Esophagus squamous epithelium (tissue), 5 donors: ENCODE measurements around the gene MED17. TPM values are rescaled to one million over a fixed set of nuclear protein-coding genes. Genes with fewer than 3 reads are reported as not detected.

ENCODE experiments used
- DNase-seq: peaks from one replicate; lab custom pipeline; 2025; lab: John Stamatoyannopoulos, UW
- H3K27ac ChIP-seq, 4 donors: fragments of 200-600 bp; sonication (generic); one replicate each; pipeline ENCODE4 v1.5.1; 2016 to 2019; ENCODE audit warnings: mild to moderate bottlenecking in 1 of 4
- H3K27me3 ChIP-seq, 4 donors: fragments of 200-600 bp; sonication (generic); 1 replicate in 3 of 4; 2 replicates in 1 of 4; pipeline versions ENCODE4 v1.5.1 to v1.6.0; 2017 to 2021; ENCODE audit warnings: antibody characterized with exemption in 1 of 4
- H3K36me3 ChIP-seq, 3 donors: fragments of 200-600 bp; sonication (generic); one replicate each; pipeline ENCODE4 v1.5.1; 2016 to 2019
- H3K4me1 ChIP-seq, 3 donors: fragments of 200-600 bp; sonication (generic); one replicate each; pipeline ENCODE4 v1.5.1; 2017 to 2019
- H3K4me3 ChIP-seq, 4 donors: fragments of 200-600 bp; sonication (generic); 1 replicate in 3 of 4; 2 replicates in 1 of 4; pipeline ENCODE4 v1.5.1; 2016 to 2019; ENCODE audit warnings: mild to moderate bottlenecking in 2 of 4, moderate library complexity in 1 of 4
- H3K9me3 ChIP-seq, 3 donors: fragments of 200-600 bp; sonication (generic); one replicate each; pipeline ENCODE4 v1.5.1; 2016 to 2019
- POLR2A ChIP-seq, 4 donors: fragments of 450-650 bp; IDR thresholded peaks; one replicate each; pipeline ENCODE4 v1.6.1; 2017; ENCODE audit warnings: antibody characterized with exemption in 4 of 4, mild to moderate bottlenecking in 4 of 4, moderate library complexity in 3 of 4
- WGBS, 2 donors: methylation state at CpG; one replicate each; pipeline ENCODE4 v1.1.5; 2018; 5-methylcytosine and 5-hydroxymethylcytosine counted together
- intact Hi-C: fragments of 100-400 bp; cut with DNase I; formaldehyde crosslinking; loops from one replicate; pipeline ENCODE4 v1.15.0; 2022
- total RNA-seq, 4 donors: library from RNA; depleted of rRNA; stranded (reverse); fragments of >200 nt; gene quantifications; one replicate each; pipeline ENCODE4 v1.1.0, GENCODE V29; 2016
- TF ChIP-seq, protein P1 (sequence below), 6 experiments: fragments of 450-650 bp in 4 of 6; fragments of 200-600 bp in 2 of 6; sonication (generic) in 2 of 6; IDR thresholded peaks; one replicate each; pipeline ENCODE4 v1.5.1; 2016 to 2019; ENCODE audit warnings: antibody characterized with exemption in 6 of 6, mild to moderate bottlenecking in 4 of 6, moderate library complexity in 4 of 6
- donor health status: DM: yes; HTN: yes; CAD: no.

Gene MED17
- total RNA-seq, 4 donors from 2014 or later: 11.3 to 25.9 (median 17.1) TPM

DNA sequence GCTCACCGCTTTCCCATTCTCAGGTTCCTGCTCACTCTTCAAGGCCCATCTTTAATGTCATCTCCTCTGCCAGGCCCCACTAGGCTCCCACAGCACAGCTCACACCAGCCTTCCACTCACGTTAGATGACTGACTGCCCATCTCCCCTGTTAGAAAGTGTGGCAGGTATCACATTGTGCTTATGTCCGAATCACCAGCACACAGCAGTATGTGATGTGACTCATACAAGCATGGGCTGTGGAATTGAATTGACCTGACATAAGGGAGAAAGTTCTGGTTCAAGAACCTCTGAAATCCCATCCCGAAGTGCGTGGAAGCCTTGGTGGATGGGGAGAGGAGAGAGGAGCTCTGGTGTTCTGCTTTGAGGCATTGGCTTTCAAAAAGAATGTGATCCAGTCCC is 59.8 kb downstream of the MED17 start:
- intact Hi-C loops: no loop called here

DNA sequence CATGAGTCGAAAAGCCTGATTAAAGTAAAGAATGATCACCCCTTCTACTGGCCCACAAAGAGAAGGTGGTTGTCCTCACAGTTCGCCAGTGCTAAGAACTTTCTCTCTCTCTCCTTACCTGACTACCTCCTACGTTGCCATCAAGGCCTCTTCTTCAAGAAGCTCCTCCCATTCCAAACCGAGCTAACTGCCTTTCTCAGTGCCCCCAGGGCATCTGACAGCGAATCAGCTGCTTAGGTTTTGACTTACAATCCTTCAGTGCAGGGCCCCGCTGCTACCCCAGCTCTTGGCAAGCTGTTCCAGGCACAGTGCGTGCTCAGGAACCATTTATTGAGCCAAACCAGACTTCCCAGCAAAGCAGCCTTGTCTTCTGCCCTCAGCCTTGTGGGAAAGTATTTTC is 60.5 kb downstream of the MED17 start:
- Histone ChIP-seq H3K27ac (no peak overlapping the region), H3K4me1 (peaks cover 0 to 11% (median 0%) of the 10 kb centered on the region in 3 donors), H3K27me3 (peaks cover 0 to under 1% (median 0%) of the 10 kb centered on the region in 4 donors), H3K4me3 (no peak overlapping the region), H3K36me3 (no peaks in the 10 kb centered on the region), H3K9me3 (no peaks in the 10 kb centered on the region)
- TF ChIP-seq POLR2A (IDR thresholded peaks at IDR 0.05): no peak
- TF ChIP-seq, protein P1, sequence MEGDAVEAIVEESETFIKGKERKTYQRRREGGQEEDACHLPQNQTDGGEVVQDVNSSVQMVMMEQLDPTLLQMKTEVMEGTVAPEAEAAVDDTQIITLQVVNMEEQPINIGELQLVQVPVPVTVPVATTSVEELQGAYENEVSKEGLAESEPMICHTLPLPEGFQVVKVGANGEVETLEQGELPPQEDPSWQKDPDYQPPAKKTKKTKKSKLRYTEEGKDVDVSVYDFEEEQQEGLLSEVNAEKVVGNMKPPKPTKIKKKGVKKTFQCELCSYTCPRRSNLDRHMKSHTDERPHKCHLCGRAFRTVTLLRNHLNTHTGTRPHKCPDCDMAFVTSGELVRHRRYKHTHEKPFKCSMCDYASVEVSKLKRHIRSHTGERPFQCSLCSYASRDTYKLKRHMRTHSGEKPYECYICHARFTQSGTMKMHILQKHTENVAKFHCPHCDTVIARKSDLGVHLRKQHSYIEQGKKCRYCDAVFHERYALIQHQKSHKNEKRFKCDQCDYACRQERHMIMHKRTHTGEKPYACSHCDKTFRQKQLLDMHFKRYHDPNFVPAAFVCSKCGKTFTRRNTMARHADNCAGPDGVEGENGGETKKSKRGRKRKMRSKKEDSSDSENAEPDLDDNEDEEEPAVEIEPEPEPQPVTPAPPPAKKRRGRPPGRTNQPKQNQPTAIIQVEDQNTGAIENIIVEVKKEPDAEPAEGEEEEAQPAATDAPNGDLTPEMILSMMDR (IDR thresholded peaks at IDR 0.05): no peak
- intact Hi-C loops: no loop called here
- no peak for DNase-seq
- WGBS, 2 donors: 47 to 62% methylated on average over 5 to 7 of the region's 7 CpGs

More for the DNA sequence above, 59.8 kb downstream of the MED17 start:
- 90 to 99% methylated on average over 5 of the region's 5 CpGs for WGBS, 2 donors
- no peak for TF ChIP-seq POLR2A (IDR thresholded peaks at IDR 0.05)
- TF ChIP-seq, protein P1 (IDR thresholded peaks at IDR 0.05): no peak
- no peak for DNase-seq
- peaks cover 0 to 9% (median 0%) of the 10 kb centered on the region in 3 donors for H3K4me1 ChIP-seq
- no peak overlapping the region for H3K27ac ChIP-seq
- no peaks in the 10 kb centered on the region for H3K9me3 ChIP-seq
- no peak overlapping the region for H3K4me3 ChIP-seq
- no peaks in the 10 kb centered on the region for H3K36me3 ChIP-seq
- H3K27me3 ChIP-seq: no peaks in the 10 kb centered on the region

DNA sequence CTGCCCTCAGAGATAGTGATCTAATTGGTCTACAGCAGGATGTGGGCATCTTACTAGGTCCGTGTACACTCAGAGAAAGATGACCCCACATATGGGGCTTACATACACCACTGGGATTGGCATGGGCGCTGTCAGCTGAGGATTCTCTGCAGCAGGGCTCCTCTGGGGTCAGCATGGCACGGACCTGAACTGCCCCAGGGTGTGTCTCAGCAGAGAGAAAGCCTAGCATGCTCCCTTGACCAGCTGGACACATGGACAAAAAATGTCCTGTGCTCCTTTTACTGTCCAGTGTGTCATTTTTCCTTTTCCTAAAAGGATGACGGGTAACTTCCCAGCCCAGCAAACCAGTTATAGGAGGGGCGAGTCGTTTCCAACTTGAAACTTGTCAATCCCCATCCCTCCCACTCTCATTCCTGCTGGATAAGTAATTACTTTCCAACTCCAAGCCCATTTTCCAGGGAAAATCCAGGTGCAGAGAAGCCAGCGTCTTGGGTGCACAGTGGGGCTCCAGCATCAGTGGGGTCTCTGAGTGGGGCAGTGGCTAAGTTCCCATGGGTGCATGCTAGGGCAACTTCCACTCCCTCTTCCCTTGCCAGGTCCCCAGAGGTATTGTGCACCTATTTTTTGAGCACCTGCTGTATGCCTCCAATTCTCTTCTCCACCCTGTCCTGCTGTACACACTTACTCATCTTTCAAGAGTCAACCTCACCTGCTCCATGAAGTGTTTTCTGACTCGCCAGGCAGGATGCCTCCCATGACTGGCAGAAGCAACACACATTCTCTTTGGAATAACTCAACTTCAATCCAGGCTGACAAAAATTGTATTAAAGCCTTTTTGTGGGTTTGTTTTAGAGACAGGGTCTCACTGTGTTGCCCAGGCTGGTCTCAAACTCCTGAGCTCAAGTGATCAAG is 61.4 kb downstream of the MED17 start:
- intact Hi-C loops: no loop called here
- Histone ChIP-seq H3K27me3 (peaks cover 0 to 9% (median 0%) of the 10 kb centered on the region in 4 donors), H3K9me3 (no peaks in the 10 kb centered on the region), H3K4me1 (peaks cover 3 to 20% (median 5%) of the 10 kb centered on the region in 3 donors), H3K36me3 (no peaks in the 10 kb centered on the region), H3K4me3 (no peak overlapping the region), H3K27ac (no peak overlapping the region)
- no peak for TF ChIP-seq POLR2A (IDR thresholded peaks at IDR 0.05)
- TF ChIP-seq, protein P1 (IDR thresholded peaks at IDR 0.05): no peak
- DNase-seq: no peak
- WGBS, 2 donors: 64 to 86% methylated on average over 6 to 8 of the region's 8 CpGs

DNA sequence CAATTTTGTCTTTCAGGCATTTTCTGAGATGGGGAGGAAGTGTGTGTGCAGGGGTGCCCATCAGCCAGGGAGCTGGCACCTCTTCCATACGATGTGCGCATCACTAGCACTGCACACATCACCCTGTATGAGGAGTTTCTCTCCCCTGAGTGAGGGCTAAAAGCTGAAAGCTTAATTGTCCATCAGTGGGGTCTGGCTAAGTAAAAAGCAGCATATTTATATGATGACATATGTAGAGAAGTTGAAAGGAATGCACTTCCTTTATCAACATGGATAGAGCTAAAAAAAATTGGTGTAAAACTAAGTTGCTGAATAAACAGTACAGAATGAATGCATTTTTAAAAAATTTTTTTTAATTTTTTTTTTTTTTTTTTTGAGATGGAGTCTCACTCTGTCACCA is 62.3 kb downstream of the MED17 start:
- H3K36me3 ChIP-seq: no peaks in the 10 kb centered on the region
- no peak overlapping the region for H3K27ac ChIP-seq
- no peaks in the 10 kb centered on the region for H3K9me3 ChIP-seq
- H3K27me3 ChIP-seq: peaks cover 0 to 14% (median 0%) of the 10 kb centered on the region in 4 donors
- intact Hi-C loops: no loop called here
- WGBS, 2 donors: 90 to 92% methylated on average over 2 of the region's 2 CpGs
- no peak for DNase-seq
- peaks cover 3 to 24% (median 5%) of the 10 kb centered on the region in 3 donors for H3K4me1 ChIP-seq
- TF ChIP-seq, protein P1 (IDR thresholded peaks at IDR 0.05): no peak
- no peak overlapping the region for H3K4me3 ChIP-seq

DNA sequence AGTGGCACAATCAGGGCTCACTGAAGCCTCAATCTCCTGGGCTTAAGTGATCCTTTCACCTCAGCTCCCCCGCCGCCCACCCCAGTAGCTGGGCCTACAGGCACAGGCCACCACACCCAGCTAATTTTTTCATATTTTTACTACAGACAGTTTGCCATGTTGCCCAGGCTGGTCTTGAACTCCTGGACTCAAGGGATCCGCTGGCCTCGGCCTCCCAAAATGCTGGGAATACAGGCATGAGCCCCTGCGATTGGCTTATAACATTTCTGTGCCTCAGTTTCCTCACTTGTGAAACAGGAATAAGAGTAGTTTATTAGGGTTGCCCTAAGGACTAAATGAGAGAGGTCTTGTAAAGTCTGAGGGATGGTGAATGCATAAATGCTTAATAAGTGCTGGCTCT is 65.1 kb downstream of the MED17 start:
- Histone ChIP-seq H3K4me1 (peaks cover 3 to 15% (median 5%) of the 10 kb centered on the region in 3 donors), H3K36me3 (no peaks in the 10 kb centered on the region), H3K27me3 (peaks cover 0 to 14% (median 0%) of the 10 kb centered on the region in 4 donors), H3K27ac (no peak overlapping the region), H3K9me3 (no peaks in the 10 kb centered on the region), H3K4me3 (no peak overlapping the region)
- no peak for TF ChIP-seq POLR2A (IDR thresholded peaks at IDR 0.05)
- TF ChIP-seq, protein P1 (IDR thresholded peaks at IDR 0.05): no peak
- intact Hi-C loops: no loop called here
- 93 to 97% methylated on average over 3 to 4 of the region's 5 CpGs for WGBS, 2 donors
- no peak for DNase-seq
